ENCODE data around the gene WNK4. TPM values are rescaled to one million over a fixed set of nuclear protein-coding genes. Genes with fewer than 3 reads are reported as not detected.

WNK4 gene
- total RNA-seq, 2 donors from 2014 or later = 32.6 to 54.6 TPM

DNA sequence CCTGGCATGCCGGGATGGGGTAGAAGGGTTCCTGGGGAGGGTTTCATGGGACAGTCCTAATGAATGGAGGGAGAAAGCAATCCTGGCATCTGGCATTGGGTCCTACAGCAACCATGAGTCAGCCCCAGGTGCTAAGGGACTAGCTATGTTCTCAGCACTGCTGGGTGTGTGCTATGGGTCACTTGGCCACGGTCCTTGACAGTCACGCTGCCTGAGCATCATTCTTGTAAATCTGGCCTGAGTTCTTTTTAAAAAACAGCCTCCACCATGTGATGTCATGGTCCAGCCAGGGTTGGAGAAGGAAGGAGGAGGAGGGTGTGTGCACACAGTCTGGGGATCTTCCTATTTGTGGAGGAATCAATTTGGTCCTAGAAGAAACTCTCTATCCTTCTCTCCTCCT, 25.6 kb upstream of the WNK4 start:
- Histone ChIP-seq H3K36me3 (no peaks in the 10 kb centered on the region), H3K27ac (no peak overlapping the region), H3K4me3 (no peak overlapping the region), H3K9ac (ENCODE audit: low read depth in 2 of 2, low read length in 2 of 2) (no peak overlapping the region), H3K9me3 (no peaks in the 10 kb centered on the region), H3K4me1 (no peaks in the 10 kb centered on the region), H3K27me3 (no peaks in the 10 kb centered on the region)
- TF ChIP-seq, protein P1, sequence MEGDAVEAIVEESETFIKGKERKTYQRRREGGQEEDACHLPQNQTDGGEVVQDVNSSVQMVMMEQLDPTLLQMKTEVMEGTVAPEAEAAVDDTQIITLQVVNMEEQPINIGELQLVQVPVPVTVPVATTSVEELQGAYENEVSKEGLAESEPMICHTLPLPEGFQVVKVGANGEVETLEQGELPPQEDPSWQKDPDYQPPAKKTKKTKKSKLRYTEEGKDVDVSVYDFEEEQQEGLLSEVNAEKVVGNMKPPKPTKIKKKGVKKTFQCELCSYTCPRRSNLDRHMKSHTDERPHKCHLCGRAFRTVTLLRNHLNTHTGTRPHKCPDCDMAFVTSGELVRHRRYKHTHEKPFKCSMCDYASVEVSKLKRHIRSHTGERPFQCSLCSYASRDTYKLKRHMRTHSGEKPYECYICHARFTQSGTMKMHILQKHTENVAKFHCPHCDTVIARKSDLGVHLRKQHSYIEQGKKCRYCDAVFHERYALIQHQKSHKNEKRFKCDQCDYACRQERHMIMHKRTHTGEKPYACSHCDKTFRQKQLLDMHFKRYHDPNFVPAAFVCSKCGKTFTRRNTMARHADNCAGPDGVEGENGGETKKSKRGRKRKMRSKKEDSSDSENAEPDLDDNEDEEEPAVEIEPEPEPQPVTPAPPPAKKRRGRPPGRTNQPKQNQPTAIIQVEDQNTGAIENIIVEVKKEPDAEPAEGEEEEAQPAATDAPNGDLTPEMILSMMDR (IDR thresholded peaks at IDR 0.05) = no peak
- intact Hi-C loops (cut with DNase I) = no loop called here
- no peak for DNase-seq

DNA sequence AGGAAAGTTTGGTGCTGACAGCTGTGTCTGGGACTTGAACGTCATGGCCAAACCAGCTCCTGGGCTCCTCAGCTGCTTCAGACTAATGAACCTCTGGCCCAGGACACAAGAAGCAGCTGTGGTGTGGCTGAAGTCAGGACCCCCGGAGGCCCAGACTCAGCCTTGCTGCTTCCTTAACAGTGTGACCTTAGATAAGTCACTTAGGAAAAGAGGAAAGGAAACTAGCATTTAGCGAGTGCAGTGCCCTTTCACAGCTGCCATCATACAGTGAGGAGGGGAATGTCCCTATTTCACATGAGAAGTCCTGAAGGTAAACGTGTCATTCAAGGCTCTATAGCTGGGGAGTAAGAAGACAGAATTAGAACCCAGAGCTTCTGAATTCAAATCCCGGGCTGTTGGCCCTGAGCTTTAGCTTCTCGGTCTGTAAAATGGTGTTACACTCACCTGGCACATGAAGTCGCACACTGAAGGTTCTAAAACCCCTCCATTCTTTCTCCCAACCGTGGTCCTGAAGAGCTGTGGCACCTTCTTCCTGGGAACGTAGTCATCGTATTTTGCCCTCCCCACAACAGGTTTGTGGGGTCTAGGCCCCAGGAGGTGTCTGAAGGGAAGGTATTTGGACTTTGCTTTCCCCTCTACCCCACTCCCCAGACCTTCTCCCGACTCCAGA, 20.3 kb upstream of the WNK4 start:
- no peak overlapping the region for H3K4me3 ChIP-seq
- H3K9ac ChIP-seq (ENCODE audit: low read depth in 2 of 2, low read length in 2 of 2) = peak overlapping the region in 1 of 2 donors; percentile 66

DNA sequence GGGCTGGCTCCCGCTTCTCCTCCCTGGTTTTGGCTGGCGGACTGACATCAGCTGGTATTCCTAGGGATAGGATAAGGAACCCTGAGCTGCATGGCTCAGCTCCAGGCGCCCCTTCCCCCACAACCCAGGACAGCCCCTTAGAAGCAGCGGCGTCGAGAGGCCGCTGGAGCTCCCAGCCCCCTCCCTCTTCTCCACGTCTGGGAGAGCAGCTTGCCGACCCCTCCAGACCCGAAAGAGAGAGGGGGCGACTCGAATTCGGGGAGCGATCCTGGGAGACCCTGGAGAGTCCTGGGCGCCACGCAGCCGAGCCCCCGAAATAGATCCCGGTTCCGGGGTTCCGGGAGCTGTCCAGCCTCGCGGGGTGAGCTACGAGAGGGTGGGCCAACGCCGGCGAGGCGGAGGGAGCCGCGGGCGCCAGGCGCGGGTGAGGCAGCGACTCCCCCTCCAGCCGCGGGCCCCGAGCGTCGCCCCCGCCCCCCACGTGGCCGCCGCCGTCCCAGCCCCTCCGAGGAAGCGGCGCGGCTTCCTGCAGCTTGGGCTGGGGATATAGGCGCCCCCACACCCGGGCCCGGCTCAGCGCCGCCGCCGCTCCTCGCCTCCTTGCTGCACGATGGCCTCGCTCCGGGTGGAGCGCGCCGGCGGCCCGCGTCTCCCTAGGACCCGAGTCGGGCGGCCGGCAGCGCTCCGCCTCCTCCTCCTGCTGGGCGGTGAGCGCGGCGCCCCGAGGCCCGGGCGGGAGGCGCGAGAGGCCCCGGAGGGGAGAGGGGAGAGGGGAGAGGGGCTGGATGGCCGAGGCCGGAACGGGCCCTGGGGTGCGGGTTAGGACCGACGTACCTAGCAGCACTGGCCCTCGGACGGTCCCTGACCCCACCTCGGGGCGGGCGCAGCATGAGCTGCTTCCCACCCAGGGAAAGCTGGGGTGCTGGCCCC, 19.5 kb upstream of the WNK4 start, which contains the start of gene RAMP2:
Gene RAMP2 (plus strand): TSS at position 576 of the 930 bp plus-strand sequence. CDS start 35 bp downstream, at position 611.
- Histone ChIP-seq H3K27me3 (peaks cover 18% of the 10 kb centered on the region), H3K9me3 (no peaks in the 10 kb centered on the region), H3K9ac (ENCODE audit: low read depth in 2 of 2, low read length in 2 of 2) (peak within 1 kb of the TSS; percentile 46 to 66), H3K4me1 (no peaks in the 10 kb centered on the region), H3K4me3 (peak within 1 kb of the TSS; percentile 43), H3K27ac (no peak within 1 kb of the TSS), H3K36me3 (no peaks in the 10 kb centered on the region)
- DNase-seq = no peak
- TF ChIP-seq, protein P1 (IDR thresholded peaks at IDR 0.05) = no peak
- intact Hi-C loops (cut with DNase I) = loop anchor here (5.0 kb wide), 1 partner anchor 39 kb away; no protein-coding TSS in a partner anchor

More for the DNA sequence above, 20.3 kb upstream of the WNK4 start:
- H3K27me3 ChIP-seq = peaks cover 18% of the 10 kb centered on the region
- intact Hi-C loops (cut with DNase I) = loop anchor here (5.0 kb wide), 1 partner anchor 38 kb away; no protein-coding TSS in a partner anchor
- no peaks in the 10 kb centered on the region for H3K9me3 ChIP-seq
- H3K27ac ChIP-seq = no peak overlapping the region
- TF ChIP-seq, protein P1 (IDR thresholded peaks at IDR 0.05) = no peak
- no peaks in the 10 kb centered on the region for H3K36me3 ChIP-seq
- H3K4me1 ChIP-seq = no peaks in the 10 kb centered on the region
- DNase-seq = no peak

DNA sequence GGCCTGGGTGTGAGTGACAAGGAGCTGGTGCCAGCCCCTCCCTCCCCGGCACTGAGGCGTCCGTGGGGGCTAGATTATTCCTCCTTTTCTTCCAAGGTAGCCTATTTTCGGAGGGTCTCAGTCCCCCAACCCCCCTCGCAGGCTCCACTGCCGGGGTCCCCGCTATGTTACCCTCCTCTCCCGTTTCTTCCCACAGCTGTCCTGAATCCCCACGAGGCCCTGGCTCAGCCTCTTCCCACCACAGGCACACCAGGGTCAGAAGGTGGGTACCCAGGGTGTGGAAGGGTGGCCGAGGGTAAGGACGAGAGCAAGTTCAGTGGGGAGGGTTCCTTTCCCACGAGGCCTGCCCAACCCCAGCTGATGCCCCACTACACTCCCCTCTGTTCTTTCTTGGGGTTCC, 18.8 kb upstream of the WNK4 start:
- Histone ChIP-seq H3K9ac (ENCODE audit: low read depth in 2 of 2, low read length in 2 of 2) (peak overlapping the region; percentile 46 to 66), H3K36me3 (no peaks in the 10 kb centered on the region), H3K9me3 (no peaks in the 10 kb centered on the region), H3K4me1 (no peaks in the 10 kb centered on the region), H3K27me3 (peaks cover 18% of the 10 kb centered on the region), H3K4me3 (peak overlapping the region; percentile 43), H3K27ac (no peak overlapping the region)
- DNase-seq = no peak
- intact Hi-C loops (cut with DNase I) = loop anchor here (5.0 kb wide), 1 partner anchor 39 kb away; no protein-coding TSS in a partner anchor
- TF ChIP-seq, protein P1 (IDR thresholded peaks at IDR 0.05) = no peak

DNA sequence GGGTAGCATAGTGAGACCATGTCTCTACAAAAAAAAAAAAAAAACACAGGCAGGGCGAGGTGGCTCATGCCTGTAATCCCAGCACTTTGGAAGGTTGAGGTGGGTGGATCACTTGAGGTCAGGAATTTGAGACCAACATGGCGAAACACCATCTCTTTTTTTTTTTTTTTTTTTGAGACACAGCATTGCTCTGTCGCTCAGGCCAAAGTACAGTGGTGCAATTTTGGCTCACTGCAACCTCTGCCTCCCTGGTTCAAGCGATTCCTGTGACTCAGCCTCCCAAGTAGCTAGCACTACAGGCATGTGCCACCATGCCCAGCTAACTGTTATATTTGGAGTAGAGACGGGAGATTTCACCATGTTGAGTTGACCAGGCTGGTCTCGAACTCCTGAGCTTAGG, 14.3 kb upstream of the WNK4 start:
- Histone ChIP-seq H3K4me1 (no peaks in the 10 kb centered on the region), H3K27ac (no peak overlapping the region), H3K4me3 (no peak overlapping the region), H3K36me3 (no peaks in the 10 kb centered on the region), H3K9me3 (no peaks in the 10 kb centered on the region), H3K9ac (ENCODE audit: low read depth in 2 of 2, low read length in 2 of 2) (no peak overlapping the region), H3K27me3 (peaks cover 8% of the 10 kb centered on the region)
- intact Hi-C loops (cut with DNase I) = no loop called here
- no peak for DNase-seq
- TF ChIP-seq, protein P1 (IDR thresholded peaks at IDR 0.05) = no peak
